HG02571 (cell line): Measurements from ENCODE around the gene UNC45B.
"Not testable (repeated sequence)": the region's sequence is repeated elsewhere in the genome, so short reads cannot be mapped to it uniquely, and the experiment has no call there.

Source experiments
- ATAC-seq: cut with Tn5 transposase; IDR thresholded peaks from one replicate; pipeline ENCODE4 v1.9.1; 2021; ENCODE audit warnings: mild to moderate bottlenecking, moderate library complexity; ENCODE audit not compliant: unreplicated experiment

The UNC45B gene

GRCh38 chr17:35141681-35142466, 5.7 kb upstream of the UNC45B start, which contains the start of gene NLE1:
NLE1 (minus strand) TSS chr17:35142303; CDS start chr17:35142275, 28 bp downstream.
- peak; percentile 70 for ATAC-seq

GRCh38 chr17:35142467-35142796, 5.2 kb upstream of the UNC45B start:
- ATAC-seq, result no peak

GRCh38 chr17:35144840-35145239, 2.8 kb upstream of the UNC45B start:
- ATAC-seq, result no peak

GRCh38 chr17:35146214-35146833, 1.3 kb upstream of the UNC45B start:
- no peak for ATAC-seq

- ATAC-seq, result no peak
These were observed 527 bp downstream of the UNC45B start for GRCh38 chr17:35148144-35148543.

GRCh38 chr17:35149941-35150340, 2.3 kb downstream of the UNC45B start:
- no peak for ATAC-seq

- ATAC-seq, result not testable (repeated sequence)
These were observed 3.5 kb downstream of the UNC45B start for GRCh38 chr17:35151080-35151479.

- ATAC-seq, result no peak
These were observed 5.0 kb downstream of the UNC45B start for GRCh38 chr17:35152421-35153140.

GRCh38 chr17:35154196-35155165, 6.9 kb downstream of the UNC45B start:
- no peak for ATAC-seq

- no peak for ATAC-seq
These were observed 7.6 kb downstream of the UNC45B start for GRCh38 chr17:35155246-35155645.

GRCh38 chr17:35159940-35160339, 12.3 kb downstream of the UNC45B start:
- no peak for ATAC-seq

GRCh38 chr17:35160354-35161201, 13.0 kb downstream of the UNC45B start:
- no peak for ATAC-seq

GRCh38 chr17:35161281-35161761, 13.7 kb downstream of the UNC45B start:
- ATAC-seq, result no peak

- no peak for ATAC-seq
These were observed 15.1 kb downstream of the UNC45B start for GRCh38 chr17:35162755-35163154.

- ATAC-seq, result no peak
These were observed 16.3 kb downstream of the UNC45B start for GRCh38 chr17:35163886-35164285.

- no peak for ATAC-seq
These were observed 17.1 kb downstream of the UNC45B start for GRCh38 chr17:35164716-35165115.

GRCh38 chr17:35166526-35166925, 18.9 kb downstream of the UNC45B start:
- no peak for ATAC-seq

GRCh38 chr17:35167046-35167445, 19.4 kb downstream of the UNC45B start:
- ATAC-seq, result no peak

GRCh38 chr17:35167666-35168065, 20.0 kb downstream of the UNC45B start:
- no peak for ATAC-seq
